Activated CD8-positive, alpha-beta T cell treated with anti-CD3 and anti-CD28 coated beads for 36 hours (primary cell): ENCODE data around the gene CBX7. TPM values are rescaled to one million over a fixed set of nuclear protein-coding genes. Genes with fewer than 3 reads are reported as not detected.

Experiments
- ATAC-seq: fragments of 200-7000 bp; cut with Tn5 transposase; one replicate; pipeline ENCODE4 v1.10.0; 2021; ENCODE audit warnings: mild to moderate bottlenecking, moderate library complexity
- CTCF ChIA-PET: fragments of 350-600 bp; sonication (Branson Sonifier 250); formaldehyde crosslinking; loops from one replicate; lab custom pipeline; 2021; ENCODE audit warnings: antibody characterized with exemption; lab: Charles Lee
- POLR2A ChIA-PET: fragments of 350-600 bp; sonication (Branson Sonifier 250); formaldehyde crosslinking; loops from one replicate; lab custom pipeline; 2021; ENCODE audit warnings: antibody characterized with exemption; lab: Charles Lee
- DNase-seq: peaks from one replicate; pipeline ENCODE4 v3.0.0-alpha.2; 2020
- H3K27ac Mint-ChIP-seq: one replicate; pipeline ENCODE4 v1.8.0; 2021; ENCODE audit warnings: mild to moderate bottlenecking, mixed read lengths
- H3K27me3 Mint-ChIP-seq: one replicate; pipeline ENCODE4 v1.8.0; 2021; ENCODE audit warnings: mixed read lengths
- H3K36me3 Mint-ChIP-seq: one replicate; pipeline ENCODE4 v1.8.0; 2021; ENCODE audit warnings: low read depth, mixed read lengths
- H3K4me1 Mint-ChIP-seq: one replicate; pipeline ENCODE4 v1.8.0; 2021; ENCODE audit warnings: low read depth, mixed read lengths
- H3K4me3 Mint-ChIP-seq: one replicate; pipeline ENCODE4 v1.8.0; 2021; ENCODE audit warnings: mild to moderate bottlenecking, moderate library complexity, mixed read lengths
- H3K9me3 Mint-ChIP-seq: one replicate; pipeline ENCODE4 v1.8.0; 2021; ENCODE audit warnings: mixed read lengths
- CTCF ChIP-seq: fragments of 200-600 bp; IDR thresholded peaks from one replicate; pipeline ENCODE4 v1.8.0; 2022; ENCODE audit warnings: antibody characterized with exemption, mild to moderate bottlenecking
- intact Hi-C: fragments of 100-400 bp; cut with micrococcal nuclease; formaldehyde crosslinking; loops from one replicate; pipeline ENCODE4 v1.10.0; 2022
- total RNA-seq, 2 experiments: library from RNA; stranded (reverse); gene quantifications; one replicate each; pipeline ENCODE4 v1.2.3, GENCODE V29; 2021

The CBX7 gene
- total RNA-seq, 2 experiments from 2014 or later, result 23.6 to 25.0 TPM

- no peaks in the 10 kb centered on the region for H3K9me3 Mint-ChIP-seq
- peaks cover 14% of the 10 kb centered on the region for H3K27me3 Mint-ChIP-seq
- peak overlapping the region; percentile 88 for H3K27ac Mint-ChIP-seq
- DNase-seq (no peak), ATAC-seq (no peak)
- POLR2A ChIA-PET, result interaction anchor here (6.2 kb wide), 1 partner anchor 167 kb away, joined by 61 read pairs; the partner anchor contains the start of gene RPL3
- no peak for TF ChIP-seq CTCF
- intact Hi-C loops, result no loop called here
- peaks cover 2% of the 10 kb centered on the region for H3K36me3 Mint-ChIP-seq
- CTCF ChIA-PET, result interaction anchor here (1.0 to 1.8 kb wide), 5 partner anchors 15 to 281 kb away, joined by 3 to 5 read pairs (median 4); no protein-coding TSS in a partner anchor
- peak overlapping the region; percentile 68 for H3K4me3 Mint-ChIP-seq
- peaks cover 54% of the 10 kb centered on the region for H3K4me1 Mint-ChIP-seq
These were observed 1.6 kb downstream of the CBX7 start for GRCh38 chr22:39150848-39151215.

DNA sequence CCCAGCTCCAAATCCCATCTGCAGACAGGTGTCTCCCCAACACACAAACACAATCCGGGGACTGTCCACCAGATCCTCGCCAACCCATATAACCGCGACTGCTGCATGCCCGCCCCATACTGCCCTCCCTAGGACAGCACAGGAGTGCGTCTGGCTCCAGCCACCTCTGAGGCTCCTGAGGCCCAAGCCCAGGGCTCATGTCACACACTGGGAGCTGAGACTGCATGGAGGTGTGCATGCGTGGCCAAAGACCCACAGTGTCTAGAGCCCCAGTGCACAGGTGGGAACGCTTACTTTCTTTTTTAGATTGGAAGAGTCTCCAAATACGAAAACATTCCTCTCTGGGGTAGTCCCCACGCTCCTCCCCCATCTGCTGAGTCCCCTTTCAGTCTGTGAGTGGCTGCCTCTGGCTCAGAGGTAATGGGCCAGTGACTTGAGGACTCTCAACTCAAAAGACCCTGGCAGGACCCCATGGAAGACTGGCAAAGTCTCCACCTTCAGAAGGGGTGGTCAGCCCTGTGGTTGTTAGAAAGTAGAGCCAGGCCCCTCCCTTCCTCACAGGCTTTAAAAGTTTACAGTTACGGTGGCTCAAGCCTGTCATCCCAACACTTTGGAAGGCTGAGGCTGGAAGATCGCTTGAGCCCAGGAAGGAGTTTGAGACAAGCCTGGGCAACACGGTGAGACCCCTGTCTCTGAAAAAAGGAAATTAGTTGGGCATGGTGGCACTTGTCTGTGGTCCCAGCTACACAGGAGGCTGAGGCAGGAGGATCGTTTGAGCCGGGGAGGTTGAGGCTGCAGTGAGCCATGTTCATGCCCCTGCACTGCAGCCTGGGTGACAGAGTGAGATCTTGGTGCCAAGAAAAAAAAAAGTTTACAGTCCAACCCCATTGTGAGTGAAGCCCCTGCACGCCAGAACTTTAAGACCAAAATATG is 2.3 kb downstream of the CBX7 start:
- Mint-ChIP-seq H3K27ac (peak overlapping the region; percentile 88), H3K27me3 (peaks cover 14% of the 10 kb centered on the region), H3K36me3 (peaks cover 2% of the 10 kb centered on the region), H3K4me1 (peaks cover 54% of the 10 kb centered on the region), H3K9me3 (no peaks in the 10 kb centered on the region), H3K4me3 (peak overlapping the region; percentile 68)
- ATAC-seq (no peak), DNase-seq (no peak)
- intact Hi-C loops, result no loop called here
- ChIA-PET CTCF (interaction anchor here (0.8 to 2.0 kb wide), 11 partner anchors 15 to 280 kb away, joined by 3 to 11 read pairs (median 4); no protein-coding TSS in a partner anchor), POLR2A (interaction anchor here (0.7 to 6.2 kb wide), 5 partner anchors 11 to 169 kb away, joined by 3 to 61 read pairs (median 16); partner anchors contain the start of gene RPL3)
- no peak for TF ChIP-seq CTCF

DNA sequence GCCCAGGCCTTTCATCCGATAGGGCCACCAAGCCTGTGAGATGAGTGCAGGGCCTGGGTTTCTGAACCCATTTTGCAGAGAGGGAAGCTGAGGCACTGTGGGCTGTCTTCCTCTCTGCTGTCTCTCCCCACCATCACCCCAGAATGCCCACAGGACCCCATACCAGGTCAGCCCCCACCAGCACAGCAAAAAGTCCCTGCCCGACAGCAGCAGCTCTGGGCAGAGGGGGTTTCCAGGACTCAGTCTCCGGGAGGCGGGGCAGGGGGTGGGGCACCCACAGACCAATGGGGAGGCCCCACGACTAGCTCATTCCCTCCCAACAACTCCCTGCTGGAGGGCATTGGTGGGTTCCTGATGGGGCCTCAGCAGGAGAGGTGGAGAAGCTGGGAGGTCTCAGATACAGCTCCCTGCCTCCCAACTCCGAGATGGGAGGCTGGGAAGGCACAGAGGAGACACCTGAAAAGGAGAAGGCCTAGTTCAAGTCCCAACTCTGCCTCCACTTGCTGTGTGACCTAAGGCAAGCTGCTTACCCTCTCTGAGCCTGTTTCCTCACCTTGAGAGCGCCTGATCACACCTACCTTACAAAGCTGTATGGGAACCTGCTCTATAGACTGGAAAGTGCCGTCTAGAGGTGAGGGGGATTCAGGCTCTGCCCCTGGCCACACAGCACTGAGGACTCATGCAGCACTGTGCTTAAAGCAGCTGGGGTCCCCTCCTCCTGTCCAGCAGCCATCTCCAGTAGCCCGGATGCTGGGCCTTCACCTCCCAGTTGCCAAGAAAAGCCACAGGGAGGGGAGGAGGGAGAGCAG is 3.5 kb downstream of the CBX7 start:
- H3K4me1 Mint-ChIP-seq, result peaks cover 56% of the 10 kb centered on the region
- peaks cover 2% of the 10 kb centered on the region for H3K36me3 Mint-ChIP-seq
- intact Hi-C loops, result no loop called here
- peaks cover 7% of the 10 kb centered on the region for H3K27me3 Mint-ChIP-seq
- ChIA-PET POLR2A (interaction anchor here (0.7 to 3.3 kb wide), 7 partner anchors 9 to 278 kb away, joined by 3 to 19 read pairs (median 3); partner anchors contain the start of gene RPL3), CTCF (interaction anchor here (0.8 to 2.0 kb wide), 11 partner anchors 13 to 279 kb away, joined by 3 to 11 read pairs (median 4); partner anchors contain the start of gene RPL3)
- TF ChIP-seq CTCF, result no peak
- H3K27ac Mint-ChIP-seq, result peak overlapping the region; percentile 88
- peak; percentile 88 for DNase-seq
- ATAC-seq, result peak; percentile 48
- H3K4me3 Mint-ChIP-seq, result no peak overlapping the region
- H3K9me3 Mint-ChIP-seq, result no peaks in the 10 kb centered on the region

DNA sequence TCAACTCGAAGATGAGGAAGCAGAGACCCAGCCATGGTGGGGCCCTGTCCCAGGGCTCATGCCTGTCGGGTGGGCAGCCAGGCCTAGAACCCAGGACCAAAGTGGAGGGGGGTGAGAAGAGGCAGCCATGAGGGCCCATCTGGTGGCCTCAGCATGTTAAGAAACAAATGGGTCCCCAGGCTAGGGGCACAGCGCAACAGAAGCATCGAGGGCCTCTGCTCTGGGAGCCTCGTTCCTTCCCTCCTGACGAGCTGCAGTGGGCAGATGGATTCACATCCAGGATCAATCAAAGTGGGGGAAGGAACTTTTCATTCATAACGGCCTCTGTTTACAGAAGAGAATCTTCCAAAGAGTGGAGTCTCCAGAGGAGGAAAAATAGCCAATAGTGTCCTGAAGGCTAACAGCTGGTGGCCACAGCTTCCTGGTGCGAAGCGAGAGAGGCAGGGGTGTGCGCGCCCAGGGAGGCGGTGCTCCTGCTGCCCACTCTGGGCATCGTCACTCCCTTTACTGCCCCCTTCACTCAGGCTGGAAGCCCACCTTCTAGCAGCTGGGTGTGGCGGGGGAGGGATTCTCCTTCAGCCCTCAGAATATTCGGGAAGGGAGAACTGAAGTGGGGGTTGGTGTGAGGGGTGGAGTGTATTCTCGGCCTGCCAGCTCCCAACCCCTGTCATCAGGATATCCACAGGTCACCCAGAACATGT is 4.3 kb downstream of the CBX7 start:
- ATAC-seq (no peak), DNase-seq (no peak)
- intact Hi-C loops, result no loop called here
- CTCF ChIA-PET, result interaction anchor here (1.0 to 2.0 kb wide), 9 partner anchors 13 to 278 kb away, joined by 3 to 11 read pairs (median 4); partner anchors contain the start of gene RPL3
- H3K4me3 Mint-ChIP-seq, result no peak overlapping the region
- POLR2A ChIA-PET, result interaction anchor here (1.1 to 3.3 kb wide), 6 partner anchors 9 to 277 kb away, joined by 3 to 19 read pairs (median 4); partner anchors contain the start of gene RPL3
- H3K27ac Mint-ChIP-seq, result peak overlapping the region; percentile 88
- H3K36me3 Mint-ChIP-seq, result peaks cover 2% of the 10 kb centered on the region
- no peaks in the 10 kb centered on the region for H3K27me3 Mint-ChIP-seq
- H3K9me3 Mint-ChIP-seq, result no peaks in the 10 kb centered on the region
- TF ChIP-seq CTCF, result no peak
- H3K4me1 Mint-ChIP-seq, result peaks cover 52% of the 10 kb centered on the region
